Inflammatory macrophage treated with lipopolysaccharide for 4 hours (primary cell): ENCODE measurements around the gene CYP4F2.
A peak's percentile ranks its signal among the peaks of the same experiment; 100 is the strongest.
"Not testable (repeated sequence)": the region's sequence is repeated elsewhere in the genome, so short reads cannot be mapped to it uniquely, and the experiment has no call there.

Experiments used
- DNase-seq: peaks from one replicate; pipeline ENCODE4 v3.0.0-alpha.2; 2020

The CYP4F2 gene

GRCh38 chr19:15899561-15899960 is 1.7 kb upstream of the CYP4F2 start:
- DNase-seq: not testable (repeated sequence)

GRCh38 chr19:15897026-15897737 is 692 bp downstream of the CYP4F2 start:
- peak; percentile 4 for DNase-seq

DNA sequence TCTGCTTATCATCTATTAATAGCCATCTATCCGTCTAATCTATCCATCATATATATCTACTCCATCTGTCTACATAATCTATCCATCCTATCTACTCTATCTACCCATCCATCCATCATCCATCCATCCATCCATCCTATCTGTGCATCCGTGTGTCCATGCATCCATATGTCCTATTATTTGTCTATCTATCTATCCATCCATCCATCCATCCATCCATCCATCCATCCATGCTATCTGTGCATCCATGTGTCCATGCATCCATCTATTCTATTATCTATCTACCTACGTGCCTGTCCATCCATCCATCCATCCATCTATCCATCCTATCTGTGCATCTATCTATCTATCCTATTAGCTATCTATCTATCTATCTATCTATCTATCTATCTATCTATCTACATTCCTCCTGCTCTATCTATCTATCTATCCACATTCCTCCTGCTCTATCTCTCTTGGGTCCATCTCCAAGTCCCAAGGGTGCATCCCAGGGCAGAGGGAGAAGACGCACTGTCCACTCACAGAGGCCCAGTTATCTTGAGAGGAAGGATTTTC is 1.9 kb downstream of the CYP4F2 start:
- no peak for DNase-seq

DNA sequence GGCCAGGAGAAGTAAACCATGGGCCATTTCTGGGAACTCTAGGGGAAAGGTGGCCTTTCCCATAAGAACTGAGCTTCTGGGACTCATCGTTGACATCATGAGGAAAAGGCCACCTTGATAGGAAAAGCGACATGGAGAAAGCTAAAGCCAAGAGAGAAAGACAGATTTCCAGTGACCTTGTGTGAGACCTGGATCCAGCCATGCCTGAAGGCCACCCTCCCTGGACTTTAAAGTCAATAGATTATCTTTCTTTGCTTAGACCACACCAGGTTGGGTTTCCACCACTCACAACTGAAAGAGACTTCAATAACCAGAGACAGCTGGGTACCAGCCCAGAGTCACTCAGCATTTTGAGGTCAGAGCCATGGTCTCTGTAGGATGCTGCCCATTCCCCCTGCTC is 3.5 kb downstream of the CYP4F2 start:
- no peak for DNase-seq

DNA sequence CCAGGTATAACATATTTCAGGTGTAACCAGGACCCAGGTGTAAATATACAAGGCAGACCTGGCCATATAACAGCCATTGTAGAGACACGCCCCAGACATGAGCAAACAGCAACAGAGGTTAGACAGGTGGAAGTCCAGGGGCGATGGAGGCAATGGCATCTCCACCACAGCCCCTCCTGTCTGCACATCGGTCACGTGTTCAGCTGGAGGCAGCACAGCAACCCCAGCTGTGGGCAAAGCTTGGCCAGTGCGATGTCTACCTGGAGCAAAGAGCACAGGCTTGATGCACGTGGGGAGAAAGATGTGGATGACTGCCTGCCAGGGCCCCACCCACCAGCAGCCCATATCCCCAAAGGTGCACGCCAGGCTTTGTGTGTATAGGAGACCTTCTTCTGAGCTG is 4.4 kb downstream of the CYP4F2 start:
- DNase-seq: no peak

GRCh38 chr19:15892012-15892411 is 5.9 kb downstream of the CYP4F2 start:
- no peak for DNase-seq

GRCh38 chr19:15891434-15891833 is 6.4 kb downstream of the CYP4F2 start:
- DNase-seq: no peak

GRCh38 chr19:15889339-15889738 is 8.5 kb downstream of the CYP4F2 start:
- not testable (repeated sequence) for DNase-seq

DNA sequence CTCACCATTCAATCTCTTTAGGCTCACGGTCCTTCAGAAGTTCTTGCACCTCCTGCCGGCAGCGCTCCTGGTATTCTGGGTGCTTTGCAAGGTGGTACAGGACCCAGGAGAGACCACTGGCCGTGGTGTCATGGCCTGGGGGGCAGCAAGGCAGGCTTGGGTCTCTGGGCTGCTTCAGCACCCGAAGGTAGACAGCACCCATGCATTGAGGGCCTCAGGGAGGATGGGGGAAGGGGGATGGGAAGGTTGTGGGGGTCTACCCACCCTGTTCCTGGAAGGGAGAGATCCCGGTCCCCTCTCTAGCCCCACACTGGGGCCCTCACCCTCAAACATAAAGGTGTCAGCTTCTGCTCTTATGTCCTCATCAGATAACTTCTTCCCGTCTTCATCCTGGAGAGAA is 12.0 kb downstream of the CYP4F2 start:
- DNase-seq: no peak

GRCh38 chr19:15885167-15885566 is 12.7 kb downstream of the CYP4F2 start:
- no peak for DNase-seq

GRCh38 chr19:15883329-15883728 is 14.5 kb downstream of the CYP4F2 start:
- DNase-seq: peak; percentile 47

- no peak for DNase-seq
Measured at GRCh38 chr19:15874821-15875474, 22.9 kb downstream of the CYP4F2 start.

GRCh38 chr19:15873771-15874170 is 24.1 kb downstream of the CYP4F2 start:
- DNase-seq: not testable (repeated sequence)

GRCh38 chr19:15871570-15871969 is 26.3 kb downstream of the CYP4F2 start:
- DNase-seq: no peak

DNA sequence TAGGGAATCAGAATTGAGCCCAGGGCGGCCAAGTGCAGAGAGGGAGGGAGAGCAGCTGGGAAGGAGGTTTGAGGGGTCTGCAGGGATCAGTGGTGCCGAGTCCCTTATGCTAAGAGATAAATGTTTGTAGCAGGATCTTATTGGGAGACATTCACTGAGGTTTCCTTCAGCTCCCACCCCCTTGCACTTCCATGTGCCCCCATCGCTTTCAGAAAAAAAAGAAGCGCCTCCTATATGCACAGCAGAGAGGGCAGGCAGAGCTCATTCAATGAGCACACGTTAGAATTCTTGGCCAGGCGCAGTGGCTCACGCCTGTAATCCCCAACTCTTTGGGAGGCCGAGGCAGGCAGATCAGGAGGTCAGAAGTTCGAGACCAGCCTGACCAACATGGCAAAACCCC is 28.0 kb downstream of the CYP4F2 start:
- DNase-seq: no peak

GRCh38 chr19:15869109-15869555 is 28.7 kb downstream of the CYP4F2 start:
- peak; percentile 44 for DNase-seq

- DNase-seq: no peak
Measured at GRCh38 chr19:15866636-15867035, 31.2 kb downstream of the CYP4F2 start.

GRCh38 chr19:15864824-15865223 is 33.0 kb downstream of the CYP4F2 start:
- no peak for DNase-seq

DNA sequence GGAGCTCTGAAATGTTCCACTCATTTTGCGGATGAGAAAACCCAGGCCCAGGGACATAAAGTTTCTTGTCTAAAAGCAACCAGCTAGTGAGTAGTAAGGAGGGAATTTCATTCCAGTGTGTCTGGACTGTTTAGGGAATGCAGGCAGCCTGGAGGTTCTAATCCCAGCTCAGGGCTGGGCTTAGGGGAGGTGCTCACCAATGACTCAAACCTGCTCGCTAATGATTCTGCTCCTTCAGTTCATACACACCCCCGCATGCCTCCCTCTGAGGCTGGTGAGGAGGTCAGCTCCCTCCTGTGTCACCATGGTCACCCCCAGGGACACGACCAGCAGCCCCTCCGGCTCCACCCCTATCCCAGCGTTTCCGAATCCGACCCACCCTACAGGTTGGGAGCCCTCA is 34.6 kb downstream of the CYP4F2 start:
- DNase-seq: no peak

GRCh38 chr19:15862444-15862843 is 35.4 kb downstream of the CYP4F2 start:
- DNase-seq: no peak

DNA sequence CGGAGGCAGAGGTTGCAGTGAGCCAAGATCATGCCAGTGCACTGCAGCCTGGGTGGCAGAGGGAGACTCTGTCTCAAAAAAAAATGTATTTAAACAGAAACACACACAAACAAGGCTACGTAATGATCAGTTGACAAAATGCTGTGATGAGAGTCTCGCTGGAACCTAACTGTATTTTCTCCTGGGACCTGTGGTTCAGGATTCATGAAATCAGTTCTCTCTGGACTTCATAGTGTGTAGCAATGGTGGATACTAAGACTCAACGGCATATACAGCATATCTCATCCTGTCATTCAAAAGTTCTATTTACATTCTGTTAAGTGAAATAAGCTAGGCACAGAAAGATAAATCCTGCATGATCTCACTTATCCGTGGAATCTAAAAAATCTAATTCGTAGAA is 37.4 kb downstream of the CYP4F2 start:
- no peak for DNase-seq

DNA sequence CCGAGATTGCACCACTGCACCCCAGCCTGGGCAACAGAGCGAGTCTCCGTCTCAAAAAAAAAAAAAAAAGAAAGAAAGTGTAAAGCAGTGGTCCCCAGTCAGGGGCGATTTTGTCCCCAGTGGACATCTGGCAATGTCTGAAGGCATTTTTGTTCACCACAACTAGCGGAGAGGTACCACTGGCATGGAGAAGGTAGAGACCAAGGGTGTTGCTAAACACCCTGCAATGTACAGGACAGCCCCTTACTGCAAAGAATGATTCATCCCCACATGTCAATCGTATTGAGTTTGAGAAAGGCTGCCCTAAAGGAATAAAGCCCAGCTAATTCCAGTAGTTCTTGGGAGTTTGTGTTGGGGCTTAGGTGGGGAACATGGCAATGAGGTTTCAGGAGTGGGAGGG is 38.7 kb downstream of the CYP4F2 start:
- DNase-seq: no peak

DNA sequence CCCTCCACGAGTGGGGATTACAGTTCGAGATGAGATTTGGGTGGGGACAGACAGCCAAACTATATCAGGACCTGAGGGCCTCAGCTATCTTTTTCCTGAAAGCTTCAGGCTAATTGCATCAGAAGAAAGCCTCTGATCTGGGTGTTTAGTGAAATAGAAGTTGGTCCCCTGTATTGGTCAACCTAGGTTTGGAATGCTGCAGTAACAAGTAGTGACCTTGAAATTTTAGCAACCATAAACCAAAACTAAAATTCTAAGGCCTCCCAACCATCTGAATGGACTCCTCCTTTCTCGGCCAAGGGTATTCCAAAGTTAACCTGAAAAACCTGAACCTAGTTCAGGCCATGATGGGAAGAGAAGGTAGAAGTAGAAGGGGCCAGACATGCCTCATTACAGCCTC is 47.5 kb downstream of the CYP4F2 start:
- no peak for DNase-seq

- DNase-seq: no peak
Measured at GRCh38 chr19:15846923-15847322, 51.0 kb downstream of the CYP4F2 start.

DNA sequence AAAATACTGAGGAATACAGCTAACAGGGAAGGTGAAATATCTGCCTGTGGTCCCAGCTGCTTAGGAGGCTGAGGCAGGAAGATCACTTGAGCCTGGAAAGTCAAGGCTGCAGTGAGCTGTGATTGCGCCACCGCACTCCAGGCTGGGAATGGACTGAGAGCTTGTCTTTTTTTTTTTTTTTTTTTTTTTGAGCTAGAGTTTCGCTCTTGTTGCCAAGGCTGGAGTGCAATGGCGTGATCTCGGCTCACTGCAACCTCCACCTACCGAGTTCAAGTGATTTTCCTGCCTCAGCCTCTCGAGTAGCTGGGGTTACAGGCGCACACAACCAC is 54.0 kb downstream of the CYP4F2 start:
- not testable (repeated sequence) for DNase-seq
